Measurements from ENCODE around the gene LRRC41. TPM values are rescaled to one million over a fixed set of nuclear protein-coding genes. Genes with fewer than 3 reads are reported as not detected.
"Not testable (repeated sequence)": the region's sequence is repeated elsewhere in the genome, so short reads cannot be mapped to it uniquely, and the experiment has no call there.

Gene LRRC41
- total RNA-seq, 2 donors from 2014 or later = 30.1 to 37.7 TPM

GRCh38 chr1:46334030-46334384 is 30.6 kb upstream of the LRRC41 start:
- ATAC-seq (replicated peaks) = no peak

GRCh38 chr1:46333300-46334029 is 30.0 kb upstream of the LRRC41 start:
- ATAC-seq (replicated peaks) = no peak
- Mint-ChIP-seq H3K4me1 (no peaks in the 10 kb centered on the region), H3K4me3 (no peak overlapping the region), H3K27me3 (no peaks in the 10 kb centered on the region), H3K9me3 (no peaks in the 10 kb centered on the region), H3K27ac (no peak overlapping the region), H3K36me3 (ENCODE audit: low read depth) (no peaks in the 10 kb centered on the region)

More at GRCh38 chr1:46334030-46334384, 30.6 kb upstream of the LRRC41 start:
- H3K36me3 Mint-ChIP-seq (ENCODE audit: low read depth) = no peaks in the 10 kb centered on the region
- H3K4me1 Mint-ChIP-seq = peaks cover 4% of the 10 kb centered on the region
- H3K9me3 Mint-ChIP-seq = no peaks in the 10 kb centered on the region
- H3K4me3 Mint-ChIP-seq = no peak overlapping the region
- no peak overlapping the region for H3K27ac Mint-ChIP-seq
- H3K27me3 Mint-ChIP-seq = no peaks in the 10 kb centered on the region

- not testable (repeated sequence) for H3K9me3 Mint-ChIP-seq; H3K27ac Mint-ChIP-seq; H3K4me1 Mint-ChIP-seq; H3K27me3 Mint-ChIP-seq; ATAC-seq (replicated peaks); H3K36me3 Mint-ChIP-seq (ENCODE audit: low read depth); H3K4me3 Mint-ChIP-seq
Measured at GRCh38 chr1:46331786-46332540, 28.5 kb upstream of the LRRC41 start.

- not testable (repeated sequence) for H3K27ac Mint-ChIP-seq
Measured at GRCh38 chr1:46330381-46330780, 27.0 kb upstream of the LRRC41 start.

GRCh38 chr1:46329807-46330206 is 26.4 kb upstream of the LRRC41 start:
- H3K36me3 Mint-ChIP-seq (ENCODE audit: low read depth); H3K27ac Mint-ChIP-seq; H3K9me3 Mint-ChIP-seq; ATAC-seq (replicated peaks); H3K4me3 Mint-ChIP-seq; H3K27me3 Mint-ChIP-seq; H3K4me1 Mint-ChIP-seq: not testable (repeated sequence)

More at GRCh38 chr1:46330381-46330780, 27.0 kb upstream of the LRRC41 start:
- H3K9me3 Mint-ChIP-seq; H3K4me3 Mint-ChIP-seq; H3K4me1 Mint-ChIP-seq; H3K36me3 Mint-ChIP-seq (ENCODE audit: low read depth); ATAC-seq (replicated peaks); H3K27me3 Mint-ChIP-seq: not testable (repeated sequence)

- H3K9me3 Mint-ChIP-seq; H3K36me3 Mint-ChIP-seq (ENCODE audit: low read depth); H3K4me1 Mint-ChIP-seq; H3K4me3 Mint-ChIP-seq; H3K27me3 Mint-ChIP-seq; ATAC-seq (replicated peaks); H3K27ac Mint-ChIP-seq: not testable (repeated sequence)
Measured at GRCh38 chr1:46328182-46328581, 24.8 kb upstream of the LRRC41 start.

GRCh38 chr1:46325285-46326076 is 22.1 kb upstream of the LRRC41 start:
- H3K9me3 Mint-ChIP-seq; H3K27ac Mint-ChIP-seq; H3K27me3 Mint-ChIP-seq; H3K36me3 Mint-ChIP-seq (ENCODE audit: low read depth); H3K4me3 Mint-ChIP-seq; H3K4me1 Mint-ChIP-seq; ATAC-seq (replicated peaks): not testable (repeated sequence)

- H3K27ac Mint-ChIP-seq; H3K27me3 Mint-ChIP-seq; ATAC-seq (replicated peaks); H3K4me3 Mint-ChIP-seq; H3K36me3 Mint-ChIP-seq (ENCODE audit: low read depth); H3K9me3 Mint-ChIP-seq; H3K4me1 Mint-ChIP-seq: not testable (repeated sequence)
Measured at GRCh38 chr1:46322191-46322590, 18.8 kb upstream of the LRRC41 start.

GRCh38 chr1:46319960-46320914 is 16.8 kb upstream of the LRRC41 start:
- H3K9me3 Mint-ChIP-seq; H3K4me1 Mint-ChIP-seq; H3K4me3 Mint-ChIP-seq; ATAC-seq (replicated peaks); H3K27me3 Mint-ChIP-seq; H3K27ac Mint-ChIP-seq: not testable (repeated sequence)
- peaks cover 26% of the 10 kb centered on the region for H3K36me3 Mint-ChIP-seq (ENCODE audit: low read depth)

- ATAC-seq (replicated peaks); H3K4me1 Mint-ChIP-seq; H3K4me3 Mint-ChIP-seq; H3K9me3 Mint-ChIP-seq; H3K27ac Mint-ChIP-seq; H3K27me3 Mint-ChIP-seq: not testable (repeated sequence)
- peaks cover 35% of the 10 kb centered on the region for H3K36me3 Mint-ChIP-seq (ENCODE audit: low read depth)
Measured at GRCh38 chr1:46319301-46319700, 15.9 kb upstream of the LRRC41 start.

GRCh38 chr1:46317323-46317722 is 13.9 kb upstream of the LRRC41 start:
- Mint-ChIP-seq H3K9me3 (no peaks in the 10 kb centered on the region), H3K27ac (no peak overlapping the region)
- no peak for ATAC-seq (replicated peaks)

GRCh38 chr1:46315669-46316403 is 12.4 kb upstream of the LRRC41 start:
- peaks cover 70% of the 10 kb centered on the region for H3K36me3 Mint-ChIP-seq (ENCODE audit: low read depth)
- H3K9me3 Mint-ChIP-seq = no peaks in the 10 kb centered on the region
- no peaks in the 10 kb centered on the region for H3K4me1 Mint-ChIP-seq
- no peaks in the 10 kb centered on the region for H3K27me3 Mint-ChIP-seq
- no peak overlapping the region for H3K4me3 Mint-ChIP-seq
- no peak for ATAC-seq (replicated peaks)
- no peak overlapping the region for H3K27ac Mint-ChIP-seq

More at GRCh38 chr1:46317323-46317722, 13.9 kb upstream of the LRRC41 start:
- Mint-ChIP-seq H3K4me1 (no peaks in the 10 kb centered on the region), H3K4me3 (no peak overlapping the region), H3K27me3 (no peaks in the 10 kb centered on the region), H3K36me3 (ENCODE audit: low read depth) (peaks cover 55% of the 10 kb centered on the region)

- Mint-ChIP-seq H3K36me3 (ENCODE audit: low read depth) (peaks cover 100% of the 10 kb centered on the region), H3K4me1 (peaks cover 18% of the 10 kb centered on the region), H3K4me3 (no peak overlapping the region), H3K9me3 (no peaks in the 10 kb centered on the region), H3K27me3 (no peaks in the 10 kb centered on the region), H3K27ac (no peak overlapping the region)
- ATAC-seq (replicated peaks) = no peak
Measured at GRCh38 chr1:46310321-46310720, 6.9 kb upstream of the LRRC41 start.

Measured in activated T-helper 17 cell treated with anti-CD3 and anti-CD28 coated beads, Interleukin-2, amount 50 U/mL, for 72 hours (primary cell).